AG09319 (cell line): ENCODE measurements around the gene ZSWIM7.

Source experiments
- DNase-seq: peaks from one replicate; pipeline ENCODE4 v3.0.0-alpha.2; 2010; ENCODE audit warnings: low read depth; ENCODE audit errors: extremely low read depth
- CTCF ChIP-seq: IDR thresholded peaks from 2 replicates; pipeline ENCODE4 v1.5.1; 2011; ENCODE audit warnings: low read depth, mild to moderate bottlenecking, inconsistent platforms, low read length, moderate library complexity

ZSWIM7 gene

GRCh38 chr17:16013943-16014407 is 14.5 kb upstream of the ZSWIM7 start:
- peak; percentile 59 for TF ChIP-seq CTCF
- DNase-seq, result no peak

GRCh38 chr17:16007439-16007838 is 7.9 kb upstream of the ZSWIM7 start:
- TF ChIP-seq CTCF, result no peak
- DNase-seq, result no peak

- DNase-seq, result no peak
- no peak for TF ChIP-seq CTCF
Observed at GRCh38 chr17:16005636-16006035, 6.1 kb upstream of the ZSWIM7 start.

- no peak for DNase-seq
- no peak for TF ChIP-seq CTCF
Observed at GRCh38 chr17:16003841-16004240, 4.3 kb upstream of the ZSWIM7 start.

GRCh38 chr17:16002708-16003260 is 3.3 kb upstream of the ZSWIM7 start:
- no peak for DNase-seq
- no peak for TF ChIP-seq CTCF

GRCh38 chr17:16001226-16001897 is 1.9 kb upstream of the ZSWIM7 start:
- no peak for DNase-seq
- no peak for TF ChIP-seq CTCF

- no peak for TF ChIP-seq CTCF
- no peak for DNase-seq
Observed at GRCh38 chr17:15999974-16000827, 697 bp upstream of the ZSWIM7 start.
